Mesenteric fat pad (tissue), 1 donor: ENCODE data around the gene ATG2A. TPM values are rescaled to one million over a fixed set of nuclear protein-coding genes. Genes with fewer than 3 reads are reported as not detected.

Experiments
- DNase-seq: peaks from one replicate; pipeline ENCODE4 v3.0.0-alpha.2; 2020; ENCODE audit warnings: low spot score
- total RNA-seq: library from RNA; stranded (reverse); fragmentation: NEBNext Ultra II Directional; extraction: Animal tissue kit (Norgen Biotek cat#: 25700); gene quantifications from one replicate; pipeline ENCODE4 v1.2.1, GENCODE V29; 2021
- donor health status: DM: yes; HTN: yes; CAD: no.

ATG2A gene
- total RNA-seq, 1 donor from 2014 or later, result 22.2 TPM

- DNase-seq, result no peak
Measured at GRCh38 chr11:64888406-64888728, 28.6 kb downstream of the ATG2A start.

GRCh38 chr11:64887757-64888405 is 29.1 kb downstream of the ATG2A start:
- peak; percentile 97 for DNase-seq

GRCh38 chr11:64887234-64887756 is 29.7 kb downstream of the ATG2A start:
- DNase-seq, result no peak

GRCh38 chr11:64885367-64886286 is 31.4 kb downstream of the ATG2A start:
- no peak for DNase-seq

GRCh38 chr11:64884019-64884418 is 33.0 kb downstream of the ATG2A start:
- DNase-seq, result no peak

- DNase-seq, result no peak
Measured at GRCh38 chr11:64883575-64883974, 33.4 kb downstream of the ATG2A start.

- DNase-seq, result no peak
Measured at GRCh38 chr11:64882243-64882642, 34.8 kb downstream of the ATG2A start.

- DNase-seq, result no peak
Measured at GRCh38 chr11:64881476-64881875, 35.5 kb downstream of the ATG2A start.

GRCh38 chr11:64880240-64881001 is 36.6 kb downstream of the ATG2A start:
- no peak for DNase-seq

- no peak for DNase-seq
Measured at GRCh38 chr11:64879244-64879900, 37.6 kb downstream of the ATG2A start.

- DNase-seq, result peak; percentile 100
Measured at GRCh38 chr11:64878494-64879243, 38.3 kb downstream of the ATG2A start, which contains the start of gene EHD1. EHD1 (minus strand) TSS chr11:64878621; CDS start chr11:64878464, 157 bp downstream.

GRCh38 chr11:64878223-64878493 is 38.9 kb downstream of the ATG2A start:
- no peak for DNase-seq

GRCh38 chr11:64877390-64878222 is 39.4 kb downstream of the ATG2A start:
- DNase-seq, result no peak

GRCh38 chr11:64876835-64877341 is 40.1 kb downstream of the ATG2A start:
- DNase-seq, result no peak

- DNase-seq, result no peak
Measured at GRCh38 chr11:64876229-64876750, 40.7 kb downstream of the ATG2A start.

GRCh38 chr11:64875369-64876228 is 41.4 kb downstream of the ATG2A start:
- no peak for DNase-seq

- DNase-seq, result no peak
Measured at GRCh38 chr11:64874308-64875240, 42.4 kb downstream of the ATG2A start.
